GM18511 (cell line): ENCODE measurements around the gene ZFYVE27.

Experiments
- ATAC-seq: cut with Tn5 transposase; IDR thresholded peaks from one replicate; pipeline ENCODE4 v1.9.1; 2021; ENCODE audit warnings: mild to moderate bottlenecking, moderate library complexity; ENCODE audit not compliant: unreplicated experiment

The ZFYVE27 gene

DNA sequence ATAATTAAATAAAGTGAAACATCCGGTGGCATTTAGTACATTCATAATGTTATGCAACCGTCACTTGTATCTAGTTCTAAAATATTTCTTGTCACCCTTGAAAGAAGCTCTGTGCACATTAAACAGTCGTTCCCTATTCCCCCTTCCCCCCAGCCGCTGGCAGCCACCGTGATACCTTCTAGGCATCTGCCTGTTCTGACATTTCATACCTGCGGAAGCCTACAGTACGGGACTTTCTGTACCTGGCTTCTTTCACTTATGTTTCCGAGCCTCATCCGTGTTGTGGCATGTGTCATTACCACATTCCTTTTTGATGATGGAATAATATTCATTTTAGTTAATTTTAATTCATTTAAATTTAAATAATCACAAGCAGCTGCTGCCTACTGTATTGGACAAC is 48.8 kb downstream of the ZFYVE27 start:
- ATAC-seq: no peak

DNA sequence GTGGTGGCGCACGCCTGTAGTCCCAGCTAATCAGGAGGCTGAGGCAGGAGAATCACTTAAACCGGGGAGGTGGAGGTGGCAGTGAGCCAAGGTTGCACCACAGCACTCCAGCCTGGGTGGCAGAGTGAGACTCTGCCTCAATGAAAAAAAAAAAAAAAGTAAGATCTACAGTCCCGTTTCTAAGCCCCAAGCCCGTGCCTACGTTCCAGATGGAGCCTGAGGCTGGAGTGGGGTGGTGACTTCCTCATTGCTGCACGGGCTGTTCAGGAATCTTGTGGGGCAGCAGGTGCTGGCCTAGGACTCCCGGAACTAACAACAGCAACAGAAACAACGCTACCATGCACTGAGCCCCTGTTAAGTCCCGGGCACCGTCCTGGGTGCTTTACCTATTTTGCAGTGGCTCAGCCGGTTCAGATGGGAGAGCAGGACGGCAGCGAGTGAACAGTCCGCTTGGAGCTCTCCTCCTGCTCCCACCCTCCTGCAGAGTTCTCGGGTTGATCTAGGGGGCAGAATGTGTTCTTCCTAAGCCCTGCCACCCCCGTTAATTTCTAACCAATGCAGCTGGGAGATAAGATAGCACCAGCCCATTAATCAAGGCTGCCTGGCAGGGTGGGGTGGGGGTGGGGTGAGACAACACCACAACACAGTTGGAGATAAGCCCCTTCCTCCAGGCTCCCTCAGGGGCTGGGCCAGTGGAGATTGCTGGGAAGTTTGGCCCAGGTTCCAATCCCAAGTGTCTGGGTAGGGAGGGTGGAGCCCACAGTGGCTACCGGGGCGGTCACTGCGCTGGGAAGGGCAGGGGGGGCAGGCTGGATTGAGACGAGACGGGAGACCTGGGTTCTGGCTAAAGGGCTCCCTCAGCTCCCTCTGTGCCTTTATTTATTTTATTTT is 51.9 kb downstream of the ZFYVE27 start:
- no peak for ATAC-seq

DNA sequence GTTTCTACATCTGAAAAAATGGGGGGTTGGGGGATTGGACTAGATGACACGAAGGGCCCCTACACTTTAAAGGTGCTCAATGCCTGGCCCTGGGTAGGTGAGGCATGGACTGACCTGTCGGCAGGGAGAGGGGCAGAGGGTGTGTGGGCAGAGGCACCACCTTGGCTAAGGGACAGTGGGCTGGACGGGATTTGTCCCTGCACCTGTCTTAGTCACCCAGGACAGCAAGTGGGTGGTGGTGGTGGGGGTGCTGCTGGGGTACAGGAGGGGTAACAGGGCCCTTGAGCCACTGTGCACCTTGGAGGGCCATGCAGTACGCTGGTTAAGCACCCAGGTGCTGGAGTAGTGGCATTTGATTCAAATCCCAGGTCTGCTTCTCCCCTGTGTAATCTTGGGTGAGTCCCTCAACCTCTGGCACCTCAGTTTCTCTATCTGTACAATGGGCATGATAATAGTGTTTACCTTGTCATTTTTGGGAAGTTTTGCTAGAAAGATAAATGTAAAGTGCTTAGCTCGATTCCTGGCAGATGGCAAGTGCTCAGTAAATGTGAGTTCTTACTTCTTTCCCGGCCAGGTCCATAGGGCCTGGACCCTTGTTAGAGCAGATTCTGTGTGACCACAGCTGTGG is 53.0 kb downstream of the ZFYVE27 start:
- ATAC-seq: no peak

DNA sequence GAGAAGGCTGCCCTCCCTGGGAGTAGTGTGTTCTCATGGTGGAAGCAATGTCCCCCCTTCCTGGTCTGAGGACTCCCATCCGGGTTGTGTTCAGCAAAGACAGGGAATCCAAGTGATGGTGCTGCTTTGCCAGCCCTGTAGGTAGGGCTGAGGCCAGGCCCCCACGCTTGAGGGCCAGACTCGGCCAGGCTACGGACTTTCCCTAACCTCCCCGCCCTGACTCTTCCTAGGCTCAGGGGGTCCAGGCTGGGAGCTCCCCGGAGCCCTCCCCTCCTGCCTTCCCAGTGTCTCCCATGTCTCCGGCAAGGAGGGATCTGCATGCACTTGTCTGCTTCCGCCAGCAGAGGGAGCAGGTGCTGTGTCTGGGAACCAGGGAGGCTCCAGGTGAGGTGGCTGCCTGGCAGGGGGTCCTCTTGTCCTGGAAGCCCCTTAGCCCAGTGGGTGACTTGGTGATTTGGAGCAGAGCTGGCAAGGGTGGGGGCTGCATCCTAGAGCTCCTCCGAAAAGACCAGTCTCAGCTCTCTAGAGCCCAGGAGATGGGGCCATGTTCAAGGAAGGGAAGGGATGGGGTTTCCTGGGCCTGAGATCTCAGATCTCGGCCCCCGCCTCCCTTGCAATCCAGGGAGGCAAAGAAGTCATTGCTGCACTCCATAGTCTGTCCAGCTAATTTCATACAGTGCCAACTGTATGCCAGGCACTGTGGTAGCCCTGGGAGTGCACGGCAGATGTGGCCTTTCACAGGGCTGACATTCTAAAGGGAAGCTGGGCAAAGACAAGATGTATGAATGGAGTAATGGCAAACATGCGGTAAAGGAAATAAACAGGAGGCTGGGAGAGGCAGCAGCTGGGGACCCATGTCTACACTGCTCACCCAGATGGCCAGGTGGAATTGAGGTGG is 55.1 kb downstream of the ZFYVE27 start:
- no peak for ATAC-seq

DNA sequence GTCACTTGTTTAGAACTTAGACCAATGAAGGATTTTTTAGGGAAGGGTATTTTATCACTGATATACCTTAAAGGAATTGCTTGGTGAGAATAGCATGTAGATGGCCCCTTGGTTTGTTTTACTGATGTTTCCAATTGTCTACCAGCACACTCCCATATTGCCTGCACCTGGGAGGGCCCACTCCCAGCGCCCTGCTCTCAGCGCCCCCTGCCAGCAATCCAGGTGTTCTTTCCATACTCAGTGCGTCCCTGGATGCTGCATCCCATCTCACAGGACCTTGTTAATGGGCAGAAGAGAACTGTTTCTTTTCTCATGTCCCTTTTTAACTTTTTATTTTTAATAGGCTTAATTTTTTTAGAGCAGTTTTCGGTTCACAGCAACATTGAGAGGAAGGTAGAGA is 59.0 kb downstream of the ZFYVE27 start:
- no peak for ATAC-seq

DNA sequence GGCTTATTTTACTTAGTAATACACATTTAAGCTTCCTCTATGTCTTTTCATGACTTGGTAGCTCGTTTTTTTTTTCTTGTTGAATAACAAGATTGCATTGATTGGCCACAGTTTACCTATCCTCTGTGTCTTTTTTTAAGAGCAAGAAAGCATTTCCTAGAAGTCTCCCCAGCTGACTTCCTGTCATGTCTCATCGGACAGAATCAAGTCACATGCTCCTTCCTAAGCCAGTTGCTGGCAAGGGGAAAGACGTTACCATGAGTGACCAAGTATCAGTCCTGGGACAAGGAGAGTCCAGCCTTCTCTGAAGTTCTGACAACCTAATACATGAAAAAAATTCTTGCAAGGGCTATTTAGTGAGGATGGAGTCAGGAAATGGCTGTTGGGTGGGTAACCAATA is 59.7 kb downstream of the ZFYVE27 start:
- ATAC-seq: no peak

DNA sequence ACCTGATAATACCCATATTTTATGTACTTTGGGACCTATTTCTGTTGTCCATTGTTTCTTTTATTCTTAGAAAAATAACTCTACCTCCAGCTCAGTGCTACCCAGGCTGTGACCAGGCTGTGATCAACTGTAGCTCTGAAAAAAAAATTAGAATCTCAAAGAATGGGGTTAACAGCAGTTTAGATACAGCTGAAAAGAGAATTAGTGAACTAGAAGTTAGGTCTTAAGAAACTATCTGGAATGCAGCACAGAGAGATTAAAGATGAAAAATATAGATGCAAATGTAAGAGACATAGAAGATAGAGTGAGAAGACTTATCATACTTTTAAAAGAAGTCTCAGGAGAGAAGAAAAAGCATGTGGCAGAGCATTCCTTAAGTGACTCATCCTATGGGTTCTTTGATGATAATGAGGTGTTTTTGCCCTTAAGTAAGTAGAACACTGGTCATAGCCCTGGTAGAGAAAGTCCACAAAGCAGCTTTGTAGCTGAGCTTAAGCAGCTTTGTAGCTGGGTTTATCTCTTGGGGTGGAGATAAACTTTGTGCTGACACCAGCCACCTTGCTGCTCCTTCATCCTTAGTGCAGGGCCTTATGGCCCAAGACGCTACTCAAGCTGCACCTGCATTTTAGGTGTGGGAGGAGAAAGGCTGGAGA is 62.2 kb downstream of the ZFYVE27 start:
- ATAC-seq: no peak

DNA sequence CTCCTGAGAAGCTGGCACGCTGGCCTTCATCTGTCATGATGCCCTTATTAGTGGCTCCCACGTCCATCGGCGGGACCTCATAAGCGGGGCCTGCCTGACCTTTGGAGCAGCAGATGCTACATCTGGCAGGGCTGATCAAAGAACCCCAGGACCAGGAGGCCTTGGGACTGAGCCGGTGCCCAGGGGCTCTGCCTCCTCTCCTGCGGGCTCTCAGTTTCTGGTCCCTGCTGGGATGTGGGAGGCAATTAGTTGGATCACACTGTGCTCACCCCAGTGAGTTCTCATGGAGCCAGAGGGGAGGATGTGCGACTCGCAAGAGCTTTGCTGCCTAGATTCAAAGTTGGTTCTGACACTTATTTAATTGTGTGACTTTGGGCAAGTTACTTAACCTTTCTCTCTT is 63.5 kb downstream of the ZFYVE27 start:
- ATAC-seq: no peak

DNA sequence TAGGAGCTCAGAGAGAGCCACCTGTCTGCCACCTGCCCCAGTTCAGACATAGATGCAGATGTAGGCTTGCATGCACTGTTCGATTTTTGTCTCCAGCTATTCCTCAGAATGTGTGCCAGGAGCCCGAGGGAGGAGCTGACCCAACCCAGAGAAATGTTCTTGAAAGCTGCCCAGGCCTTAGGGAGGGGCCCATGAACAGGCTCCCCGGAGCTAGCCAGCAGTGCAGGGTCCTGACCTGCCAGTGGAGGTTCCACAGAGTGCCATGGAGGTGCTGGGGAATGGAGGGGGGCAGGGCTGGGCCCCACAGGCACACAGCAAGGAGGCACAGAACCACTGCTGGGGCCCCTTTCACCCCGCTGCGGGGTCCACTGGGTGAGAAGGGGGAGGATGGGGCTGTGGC is 64.5 kb downstream of the ZFYVE27 start:
- no peak for ATAC-seq

DNA sequence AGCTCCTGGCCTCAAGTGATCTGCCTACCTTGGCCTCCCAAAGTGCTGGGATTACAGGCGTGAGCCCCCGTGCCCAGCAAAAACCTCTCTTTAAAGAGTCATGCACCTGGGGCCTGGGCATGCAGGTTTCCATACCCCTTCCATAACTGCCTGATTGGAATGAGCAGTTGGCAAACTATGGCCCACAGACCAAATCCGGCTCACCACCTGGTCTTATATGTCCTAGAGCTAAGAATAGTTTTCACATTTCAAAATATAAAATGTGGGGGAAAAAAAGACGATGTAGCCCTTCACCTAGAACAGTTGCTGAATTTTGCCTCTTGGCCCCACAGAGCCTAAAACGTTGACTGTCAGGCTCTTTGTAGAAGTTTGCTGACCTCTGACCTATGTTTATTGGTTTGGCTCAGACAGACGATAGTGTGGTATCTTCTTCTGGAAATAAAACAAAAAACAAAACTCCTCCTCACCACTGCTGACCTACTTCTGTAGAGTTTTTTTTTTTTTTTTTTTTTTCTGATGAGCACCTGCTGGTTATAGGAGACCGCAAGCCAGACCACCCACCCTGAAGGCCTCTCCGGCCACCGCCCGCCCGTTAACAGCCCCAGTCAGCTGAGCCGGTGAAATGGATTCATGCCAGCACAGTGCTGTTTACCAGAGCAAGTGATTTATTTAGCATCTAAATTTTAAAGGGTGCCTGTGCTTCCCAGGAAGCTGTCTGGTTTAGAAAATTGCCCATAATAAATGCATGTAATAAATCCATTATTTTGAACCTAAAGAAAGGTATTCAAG is 68.4 kb downstream of the ZFYVE27 start:
- ATAC-seq: no peak

DNA sequence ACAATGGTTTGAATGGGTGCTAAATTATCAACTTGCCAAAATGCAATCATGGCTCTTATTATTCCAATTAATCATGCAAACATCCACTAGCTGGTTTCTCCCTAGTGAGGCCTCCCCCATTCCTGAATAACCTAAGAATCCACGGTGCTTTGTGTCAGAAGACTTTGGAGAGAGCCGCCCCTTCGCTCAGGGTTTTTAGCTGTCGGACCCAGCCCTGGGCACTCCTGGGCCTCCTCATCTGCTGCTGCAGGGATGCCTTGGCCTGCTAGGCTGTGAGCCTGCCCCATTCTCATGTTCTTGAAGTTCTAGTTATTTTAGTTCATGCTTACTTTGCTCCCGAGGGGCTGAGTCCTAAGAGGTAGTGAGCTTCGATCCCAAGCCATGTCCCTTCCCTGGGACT is 69.0 kb downstream of the ZFYVE27 start:
- no peak for ATAC-seq

DNA sequence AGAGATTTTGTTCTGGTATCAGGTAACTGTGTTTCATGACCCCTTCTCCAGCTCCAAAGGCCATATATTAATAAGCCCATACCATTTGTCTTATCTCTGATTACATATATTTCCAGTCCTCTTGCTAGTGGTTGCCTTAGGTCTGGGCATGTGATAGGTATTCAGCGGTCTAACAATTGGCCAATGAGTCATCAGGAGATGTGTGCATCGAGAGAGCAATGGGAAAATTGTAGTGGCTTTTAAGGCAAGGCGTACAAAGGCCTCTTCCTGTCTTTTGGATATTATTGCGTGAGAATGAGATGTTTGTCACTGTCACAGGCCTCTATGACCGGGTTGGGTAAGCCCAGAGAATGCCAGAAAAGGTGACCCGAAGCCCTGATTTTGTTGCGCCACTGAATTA is 73.5 kb downstream of the ZFYVE27 start:
- no peak for ATAC-seq
